ENCODE data around the gene NCAM2.

The NCAM2 gene

GRCh38 chr21:21205604-21206003, 207.4 kb downstream of the NCAM2 start:
- no peak overlapping the region for H3K4me3 ChIP-seq (ENCODE audit: low read length, poor library complexity, severe bottlenecking)
- TF ChIP-seq CTCF (conservative IDR thresholded peaks at IDR 0.05; ENCODE audit: low read length) (no peak), EZH2phosphoT487 (IDR thresholded peaks at IDR 0.05; ENCODE audit: borderline replicate concordance) (no peak)
- H4K20me1 ChIP-seq (ENCODE audit: insufficient read depth, low read length, poor library complexity, severe bottlenecking), result no peaks in the 10 kb centered on the region
- no peaks in the 10 kb centered on the region for H3F3A ChIP-seq (ENCODE audit: low read depth)
- H3K9ac ChIP-seq (ENCODE audit: low read depth, low read length, poor library complexity, severe bottlenecking), result no peak overlapping the region
- H2AFZ ChIP-seq (ENCODE audit: low read length), result no peak overlapping the region
- H3K9me3 ChIP-seq (ENCODE audit: insufficient read depth, low read depth, low read length), result no peaks in the 10 kb centered on the region
- no peaks in the 10 kb centered on the region for H3K9me2 ChIP-seq (replicated peaks; ENCODE audit: low read depth, low read length)
- no peaks in the 10 kb centered on the region for H3K36me3 ChIP-seq (ENCODE audit: insufficient read depth, low read length)
- H3K27me3 ChIP-seq (ENCODE audit: insufficient read depth, low read length, poor library complexity, severe bottlenecking), result no peaks in the 10 kb centered on the region
- no peaks in the 10 kb centered on the region for H3K79me2 ChIP-seq (ENCODE audit: insufficient read depth, low read length)
- H3K4me1 ChIP-seq (ENCODE audit: insufficient read depth, low read length, poor library complexity, severe bottlenecking), result no peaks in the 10 kb centered on the region
- no peak overlapping the region for H3K4me2 ChIP-seq (ENCODE audit: low read depth, low read length, poor library complexity, severe bottlenecking)

- no peaks in the 10 kb centered on the region for H3K27me3 ChIP-seq (ENCODE audit: insufficient read depth, low read length, poor library complexity, severe bottlenecking)
- no peak overlapping the region for H3K4me2 ChIP-seq (ENCODE audit: low read depth, low read length, poor library complexity, severe bottlenecking)
- no peaks in the 10 kb centered on the region for H3K9me2 ChIP-seq (replicated peaks; ENCODE audit: low read depth, low read length)
- no peak for TF ChIP-seq EZH2phosphoT487 (IDR thresholded peaks at IDR 0.05; ENCODE audit: borderline replicate concordance)
- no peak for TF ChIP-seq CTCF (conservative IDR thresholded peaks at IDR 0.05; ENCODE audit: low read length)
- H3K79me2 ChIP-seq (ENCODE audit: insufficient read depth, low read length), result no peaks in the 10 kb centered on the region
- H3K4me1 ChIP-seq (ENCODE audit: insufficient read depth, low read length, poor library complexity, severe bottlenecking), result no peaks in the 10 kb centered on the region
- no peaks in the 10 kb centered on the region for H3F3A ChIP-seq (ENCODE audit: low read depth)
- no peaks in the 10 kb centered on the region for H4K20me1 ChIP-seq (ENCODE audit: insufficient read depth, low read length, poor library complexity, severe bottlenecking)
- H3K9me3 ChIP-seq (ENCODE audit: insufficient read depth, low read depth, low read length), result no peaks in the 10 kb centered on the region
- no peaks in the 10 kb centered on the region for H3K36me3 ChIP-seq (ENCODE audit: insufficient read depth, low read length)
- no peak overlapping the region for H3K9ac ChIP-seq (ENCODE audit: low read depth, low read length, poor library complexity, severe bottlenecking)
- H2AFZ ChIP-seq (ENCODE audit: low read length), result no peak overlapping the region
- no peak overlapping the region for H3K4me3 ChIP-seq (ENCODE audit: low read length, poor library complexity, severe bottlenecking)
Measured at GRCh38 chr21:21210552-21210951, 212.3 kb downstream of the NCAM2 start.

- no peaks in the 10 kb centered on the region for H3K9me2 ChIP-seq (replicated peaks; ENCODE audit: low read depth, low read length)
- H3K9ac ChIP-seq (ENCODE audit: low read depth, low read length, poor library complexity, severe bottlenecking), result no peak overlapping the region
- H3K4me1 ChIP-seq (ENCODE audit: insufficient read depth, low read length, poor library complexity, severe bottlenecking), result no peaks in the 10 kb centered on the region
- H3K4me3 ChIP-seq (ENCODE audit: low read length, poor library complexity, severe bottlenecking), result no peak overlapping the region
- H3F3A ChIP-seq (ENCODE audit: low read depth), result no peaks in the 10 kb centered on the region
- H3K4me2 ChIP-seq (ENCODE audit: low read depth, low read length, poor library complexity, severe bottlenecking), result no peak overlapping the region
- no peaks in the 10 kb centered on the region for H3K79me2 ChIP-seq (ENCODE audit: insufficient read depth, low read length)
- H3K9me3 ChIP-seq (ENCODE audit: insufficient read depth, low read depth, low read length), result no peaks in the 10 kb centered on the region
- TF ChIP-seq EZH2phosphoT487 (IDR thresholded peaks at IDR 0.05; ENCODE audit: borderline replicate concordance) (no peak), CTCF (conservative IDR thresholded peaks at IDR 0.05; ENCODE audit: low read length) (no peak)
- no peak overlapping the region for H2AFZ ChIP-seq (ENCODE audit: low read length)
- H3K27me3 ChIP-seq (ENCODE audit: insufficient read depth, low read length, poor library complexity, severe bottlenecking), result no peaks in the 10 kb centered on the region
- no peaks in the 10 kb centered on the region for H3K36me3 ChIP-seq (ENCODE audit: insufficient read depth, low read length)
- no peaks in the 10 kb centered on the region for H4K20me1 ChIP-seq (ENCODE audit: insufficient read depth, low read length, poor library complexity, severe bottlenecking)
Measured at GRCh38 chr21:21213297-21213696, 215.1 kb downstream of the NCAM2 start.

Data from Loucy (cell line).